Transverse colon (tissue), 4 donors: ENCODE results near the gene ATP2B3. TPM values are rescaled to one million over a fixed set of nuclear protein-coding genes. Genes with fewer than 3 reads are reported as not detected.

Experiments
- DNase-seq: peaks from one replicate; pipeline ENCODE4 v3.0.0-alpha.2; 2019
- H3K27ac ChIP-seq, 4 donors: fragments of 200-600 bp; sonication (generic); 2 replicates each; pipeline ENCODE4 v1.5.1; 2016 to 2018; ENCODE audit warnings: inconsistent platforms in 4 of 4
- H3K27me3 ChIP-seq: fragments of 200-600 bp; sonication (generic); 2 replicates; pipeline ENCODE4 v1.5.1; 2017; ENCODE audit warnings: inconsistent platforms
- H3K36me3 ChIP-seq, 4 donors: fragments of 200-600 bp; sonication (generic); 2 replicates each; pipeline ENCODE4 v1.5.1; 2017 to 2019; ENCODE audit warnings: inconsistent platforms in 4 of 4
- H3K4me1 ChIP-seq, 4 donors: fragments of 200-600 bp; sonication (generic); 2 replicates each; pipeline ENCODE4 v1.5.1; 2017 to 2020; ENCODE audit warnings: inconsistent platforms in 4 of 4
- H3K4me3 ChIP-seq, 4 donors: fragments of 200-600 bp; sonication (generic); 1 replicate in 1 of 4; 2 replicates in 3 of 4; pipeline versions ENCODE4 v1.5.1 to v1.6.1; 2017 to 2019; ENCODE audit warnings: inconsistent platforms in 4 of 4
- H3K9me3 ChIP-seq, 2 donors: fragments of 200-600 bp; sonication (generic); 2 replicates each; pipeline ENCODE4 v1.5.1; 2017 to 2019; ENCODE audit warnings: inconsistent platforms in 2 of 2
- EP300 ChIP-seq: sonication (generic); formaldehyde crosslinking; IDR thresholded peaks from one replicate; pipeline ENCODE4 v1.6.1; 2017; ENCODE audit warnings: antibody characterized with exemption, low read depth
- POLR2A ChIP-seq: fragments of 450-650 bp; IDR thresholded peaks from one replicate; pipeline ENCODE4 v1.6.1; 2016; ENCODE audit warnings: antibody characterized with exemption, mild to moderate bottlenecking, moderate library complexity
- POLR2AphosphoS5 ChIP-seq, 3 donors: sonication (generic); formaldehyde crosslinking; IDR thresholded peaks; one replicate each; pipeline ENCODE4 v1.6.1; 2016; ENCODE audit warnings: antibody characterized with exemption in 3 of 3
- WGBS, 2 donors: methylation state at CpG; one replicate each; pipeline ENCODE4 v1.1.5; 2018; ENCODE audit warnings: low coverage in 1 of 2; 5-methylcytosine and 5-hydroxymethylcytosine counted together
- in situ Hi-C, 4 donors: fragments of 200-750 bp; cut with MboI; loops; one replicate each; pipeline versions ENCODE4 v1.15.0 to v1.15.1; 2017; ENCODE audit warnings: low sequenced_read_pairs in 3 of 4, low pct_ligation_motif_present in 1 of 4, low pct_unique_long_range_greater_than_20kb in 1 of 4
- intact Hi-C: fragments of 100-400 bp; cut with DNase I; formaldehyde crosslinking; loops from one replicate; pipeline ENCODE4 v1.15.1; 2023; ENCODE audit warnings: low total_unique reads
- total RNA-seq, 4 donors: library from RNA; depleted of rRNA; stranded (reverse); fragments of >200 nt; gene quantifications; one replicate each; pipeline ENCODE4 v1.1.0, GENCODE V29; 2016
- TF ChIP-seq, protein P1 (sequence below), 5 experiments: fragments of 200-600 bp in 3 of 5; fragments of 450-650 bp in 2 of 5; sonication (generic) in 3 of 5; IDR thresholded peaks; 1 replicate in 2 of 5; 2 replicates in 3 of 5; pipeline ENCODE4 v1.5.1; 2016 to 2017; ENCODE audit warnings: antibody characterized with exemption in 5 of 5, inconsistent platforms in 3 of 5, mild to moderate bottlenecking in 2 of 5, moderate library complexity in 1 of 5

The ATP2B3 gene
- total RNA-seq, 4 donors from 2014 or later: not detected

DNA sequence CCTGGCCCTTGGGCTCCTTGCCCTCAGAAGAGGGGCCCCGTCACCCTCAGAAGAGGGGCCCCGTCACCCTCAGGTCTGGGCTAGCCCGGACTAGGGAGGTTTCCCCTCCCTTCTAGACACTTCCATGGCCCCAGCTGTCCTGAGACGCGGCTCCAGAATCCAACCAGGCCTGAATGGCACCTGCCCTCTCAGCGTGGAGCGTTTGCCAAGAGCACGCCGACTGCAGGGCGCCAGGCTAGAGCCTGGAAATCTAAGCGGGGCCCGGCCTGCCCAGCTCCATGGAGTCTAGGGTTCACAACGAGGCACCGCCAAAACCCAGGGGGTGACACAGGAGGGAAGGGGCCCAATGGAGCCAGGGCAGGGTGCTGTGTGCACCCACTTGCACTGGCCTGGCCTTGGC is 7.8 kb upstream of the ATP2B3 start:
- H3K27ac ChIP-seq: no peak overlapping the region
- H3K4me1 ChIP-seq: no peaks in the 10 kb centered on the region
- H3K9me3 ChIP-seq: no peaks in the 10 kb centered on the region
- in situ Hi-C loops (loop anchor here in 1 of 4 donors (25.0 kb wide), 1 partner anchor 547 kb away; no protein-coding TSS in a partner anchor), intact Hi-C loops (loop anchor here (10.0 kb wide), 1 partner anchor 475 kb away; no protein-coding TSS in a partner anchor)
- H3K27me3 ChIP-seq: no peaks in the 10 kb centered on the region
- H3K36me3 ChIP-seq: no peaks in the 10 kb centered on the region
- no peak overlapping the region for H3K4me3 ChIP-seq
- no peak for DNase-seq
- no peak for TF ChIP-seq POLR2A
- TF ChIP-seq EP300: no peak
- no peak for TF ChIP-seq POLR2AphosphoS5 (IDR thresholded peaks at IDR 0.05)
- TF ChIP-seq, protein P1, sequence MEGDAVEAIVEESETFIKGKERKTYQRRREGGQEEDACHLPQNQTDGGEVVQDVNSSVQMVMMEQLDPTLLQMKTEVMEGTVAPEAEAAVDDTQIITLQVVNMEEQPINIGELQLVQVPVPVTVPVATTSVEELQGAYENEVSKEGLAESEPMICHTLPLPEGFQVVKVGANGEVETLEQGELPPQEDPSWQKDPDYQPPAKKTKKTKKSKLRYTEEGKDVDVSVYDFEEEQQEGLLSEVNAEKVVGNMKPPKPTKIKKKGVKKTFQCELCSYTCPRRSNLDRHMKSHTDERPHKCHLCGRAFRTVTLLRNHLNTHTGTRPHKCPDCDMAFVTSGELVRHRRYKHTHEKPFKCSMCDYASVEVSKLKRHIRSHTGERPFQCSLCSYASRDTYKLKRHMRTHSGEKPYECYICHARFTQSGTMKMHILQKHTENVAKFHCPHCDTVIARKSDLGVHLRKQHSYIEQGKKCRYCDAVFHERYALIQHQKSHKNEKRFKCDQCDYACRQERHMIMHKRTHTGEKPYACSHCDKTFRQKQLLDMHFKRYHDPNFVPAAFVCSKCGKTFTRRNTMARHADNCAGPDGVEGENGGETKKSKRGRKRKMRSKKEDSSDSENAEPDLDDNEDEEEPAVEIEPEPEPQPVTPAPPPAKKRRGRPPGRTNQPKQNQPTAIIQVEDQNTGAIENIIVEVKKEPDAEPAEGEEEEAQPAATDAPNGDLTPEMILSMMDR (IDR thresholded peaks at IDR 0.05): no peak
- 88% methylated on average over 14 of the region's 14 CpGs; no CpG with 5 or more reads in 1 of the 2 donors for WGBS, 2 donors

DNA sequence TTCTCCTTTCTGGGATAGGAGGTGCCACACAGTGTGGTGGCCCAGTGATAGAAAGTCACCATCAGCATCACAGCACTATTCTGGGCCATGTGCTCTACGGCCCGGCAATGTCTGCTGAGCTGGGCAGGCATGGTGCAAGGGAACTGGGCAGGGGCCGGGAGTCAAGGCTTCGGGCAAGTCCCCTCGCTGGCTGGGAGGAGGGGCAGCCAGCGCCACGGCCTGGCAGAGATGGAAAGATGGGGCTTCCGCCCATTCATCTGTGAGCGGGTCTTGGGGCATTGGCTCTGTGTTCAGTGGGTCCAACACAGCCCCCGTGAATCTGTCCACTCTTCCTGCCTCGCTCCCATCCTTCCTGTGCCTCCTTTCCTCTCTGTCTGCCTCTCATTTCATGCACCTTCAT is 7.1 kb upstream of the ATP2B3 start:
- Histone ChIP-seq H3K4me1 (no peaks in the 10 kb centered on the region), H3K27ac (no peak overlapping the region), H3K4me3 (no peak overlapping the region), H3K27me3 (no peaks in the 10 kb centered on the region), H3K36me3 (no peaks in the 10 kb centered on the region), H3K9me3 (no peaks in the 10 kb centered on the region)
- DNase-seq: no peak
- 84% methylated on average over 11 of the region's 11 CpGs; no CpG with 5 or more reads in 1 of the 2 donors for WGBS, 2 donors
- TF ChIP-seq EP300: no peak
- no peak for TF ChIP-seq POLR2A
- no peak for TF ChIP-seq POLR2AphosphoS5 (IDR thresholded peaks at IDR 0.05)
- TF ChIP-seq, protein P1 (IDR thresholded peaks at IDR 0.05): no peak
- intact Hi-C loops (no loop called here), in situ Hi-C loops (loop anchor here in 1 of 4 donors (25.0 kb wide), 1 partner anchor 548 kb away; no protein-coding TSS in a partner anchor)

DNA sequence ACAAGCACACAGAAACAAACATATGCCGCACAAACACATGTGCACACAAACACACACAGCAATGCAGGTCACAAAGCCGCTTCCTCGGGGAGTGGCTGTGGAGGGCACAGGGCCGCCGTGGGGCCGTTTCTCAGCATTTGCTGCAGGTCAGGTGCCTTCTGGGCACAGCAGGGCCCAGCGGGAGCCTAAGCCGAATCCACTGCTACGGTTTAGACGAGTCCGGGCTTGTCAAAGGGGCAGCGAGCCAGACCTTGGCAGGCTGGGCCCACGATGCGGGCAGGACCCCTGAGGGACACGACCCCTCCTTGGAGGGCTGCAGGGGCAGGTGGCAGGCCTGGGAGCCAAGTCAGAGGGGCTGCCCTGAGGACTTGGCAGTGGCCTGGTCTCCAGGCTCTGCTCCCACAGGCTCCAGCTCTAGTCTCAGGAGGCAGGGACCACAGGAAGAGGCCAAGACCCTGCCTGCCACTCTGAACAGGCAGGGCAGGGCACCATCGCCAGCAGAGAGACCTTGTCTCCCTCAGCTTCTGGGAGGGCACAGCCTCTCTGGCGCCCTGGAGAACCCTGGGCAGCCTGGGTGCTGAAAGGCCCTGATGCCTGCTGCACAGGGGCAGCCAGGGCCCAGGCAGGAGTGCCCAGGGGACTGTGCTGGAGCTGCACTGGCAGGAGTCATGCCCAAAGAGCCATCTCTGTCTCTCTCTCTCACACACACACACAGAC is 5.5 kb upstream of the ATP2B3 start:
- Histone ChIP-seq H3K27ac (no peak overlapping the region), H3K36me3 (no peaks in the 10 kb centered on the region), H3K4me1 (no peaks in the 10 kb centered on the region), H3K9me3 (no peaks in the 10 kb centered on the region), H3K4me3 (no peak overlapping the region), H3K27me3 (no peaks in the 10 kb centered on the region)
- TF ChIP-seq, protein P1 (IDR thresholded peaks at IDR 0.05): no peak
- TF ChIP-seq POLR2A (no peak), POLR2AphosphoS5 (IDR thresholded peaks at IDR 0.05) (no peak), EP300 (no peak)
- in situ Hi-C loops: loop anchor here in 1 of 4 donors (25.0 kb wide), 1 partner anchor 550 kb away; no protein-coding TSS in a partner anchor
- no peak for DNase-seq
- intact Hi-C loops: no loop called here
- 88% methylated on average over 13 of the region's 17 CpGs; no CpG with 5 or more reads in 1 of the 2 donors for WGBS, 2 donors

DNA sequence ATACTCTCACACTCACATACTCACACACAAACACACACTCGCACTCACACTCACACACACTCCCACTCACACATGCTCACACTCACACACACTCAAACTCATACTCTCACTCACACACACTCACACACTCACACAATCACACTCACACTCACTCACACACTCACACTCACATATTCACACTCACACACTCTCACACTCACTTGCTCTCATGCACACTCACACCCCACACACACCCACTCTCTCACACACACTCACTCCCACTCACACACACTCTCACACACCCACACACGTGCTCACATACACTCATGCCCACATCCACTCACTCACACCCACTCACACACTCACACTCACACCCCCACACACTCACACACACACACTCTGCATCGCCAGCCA is 4.9 kb upstream of the ATP2B3 start:
- intact Hi-C loops: no loop called here
- Histone ChIP-seq H3K27ac (no peak overlapping the region), H3K9me3 (no peaks in the 10 kb centered on the region), H3K36me3 (no peaks in the 10 kb centered on the region), H3K4me3 (no peak overlapping the region), H3K4me1 (no peaks in the 10 kb centered on the region), H3K27me3 (peaks cover 5% of the 10 kb centered on the region)
- TF ChIP-seq, protein P1 (IDR thresholded peaks at IDR 0.05): no peak
- TF ChIP-seq POLR2A: no peak
- no peak for TF ChIP-seq EP300
- 68% methylated on average over 3 of the region's 3 CpGs; no CpG with 5 or more reads in 1 of the 2 donors for WGBS, 2 donors
- DNase-seq: no peak
- in situ Hi-C loops: loop anchor here in 1 of 4 donors (25.0 kb wide), 1 partner anchor 550 kb away; no protein-coding TSS in a partner anchor
